Purkinje cell (primary cell): ENCODE measurements around the gene GOLGA8S. TPM values are rescaled to one million over a fixed set of nuclear protein-coding genes. Genes with fewer than 3 reads are reported as not detected.

ENCODE experiments used
- polyA plus RNA-seq: library from polyadenylated mRNA; unstranded; fragments of >200 nt; fragmentation: Nextera tagmentation; gene quantifications from 2 replicates; pipeline ENCODE4 v1.2.1, GENCODE V29; 2014

GOLGA8S gene, protein sequence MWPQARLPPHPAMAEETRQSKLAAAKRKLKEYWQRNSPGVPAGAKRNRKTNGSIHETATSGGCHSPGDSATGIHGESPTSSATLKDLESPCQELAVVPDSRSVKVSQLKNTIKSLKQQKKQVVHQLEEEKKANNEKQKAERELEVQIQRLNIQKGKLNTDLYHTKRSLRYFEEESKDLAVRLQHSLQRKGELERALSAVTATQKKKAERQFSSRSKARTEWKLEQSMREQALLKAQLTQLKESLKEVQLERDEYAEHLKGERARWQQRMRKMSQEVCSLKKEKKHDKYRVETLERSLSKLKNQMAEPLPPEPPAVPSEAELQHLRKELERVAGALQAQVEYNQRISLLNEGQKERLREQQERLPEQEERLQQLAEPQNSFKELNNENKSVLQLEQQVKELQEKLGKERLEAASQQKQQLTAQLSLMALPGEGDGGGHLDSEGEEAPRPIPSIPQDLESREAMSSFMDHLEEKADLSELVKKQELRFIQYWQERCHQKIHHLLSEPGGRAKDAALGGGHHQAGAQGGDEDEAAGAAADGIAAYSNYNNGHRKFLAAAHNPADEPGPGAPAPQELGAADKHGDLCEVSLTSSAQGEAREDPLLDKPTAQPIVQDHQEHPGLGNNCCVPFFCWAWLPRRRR
- polyA plus RNA-seq: 0.19 and 0.53 TPM in 2 replicates

DNA sequence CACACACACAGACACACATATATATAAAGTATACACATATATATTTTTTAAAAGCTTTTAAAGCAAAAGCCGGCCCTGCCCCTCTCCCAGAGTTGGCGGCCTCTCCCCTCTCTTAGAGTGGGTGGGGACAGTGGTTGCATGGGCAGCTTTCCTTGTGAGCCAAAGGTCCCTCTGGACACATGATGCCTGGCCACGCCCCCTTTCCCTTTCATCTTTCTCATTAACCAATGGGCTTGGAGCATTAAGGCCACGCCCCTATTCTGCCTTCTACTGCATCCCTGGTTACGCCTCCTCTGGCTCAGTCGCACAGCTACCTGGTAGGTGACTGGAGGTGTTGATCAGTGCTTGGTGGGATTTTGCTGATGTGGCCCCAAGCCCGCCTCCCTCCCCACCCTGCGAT, at the start of gene GOLGA8S:
Gene GOLGA8S, plus strand, starts transcription at position 301 of the 400 bp plus-strand sequence. Its CDS starts 62 bp downstream, at position 363.

DNA sequence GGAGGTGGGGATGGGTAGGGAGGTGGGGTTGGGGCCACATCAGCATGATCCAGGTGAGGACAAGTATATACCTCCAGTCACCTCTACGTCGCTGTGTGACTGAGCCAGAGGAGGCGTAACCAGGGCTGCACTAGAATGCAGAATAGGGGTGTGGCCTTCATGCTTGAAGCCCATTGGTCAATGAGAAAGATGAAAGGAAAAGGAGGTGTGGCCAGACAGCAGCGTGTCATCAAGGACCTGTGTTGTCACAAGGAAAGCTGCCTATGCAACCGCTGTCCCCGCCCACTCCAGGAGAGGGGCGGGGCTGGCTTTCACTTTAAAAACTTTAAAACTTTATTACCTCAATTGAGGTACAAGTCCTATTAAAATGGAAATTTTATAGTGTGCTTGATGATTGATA, 20.5 kb upstream of the GOLGA8S start, which contains the start of gene GOLGA6L26:
Gene GOLGA6L26, minus strand, starts transcription at position 101 of the 400 bp plus-strand sequence. Its CDS starts 61 bp downstream, at position 40.

Other genes with a start within 250 kb of the GOLGA8S start
- gene GOLGA6L1, start 217.9 kb upstream of the GOLGA8S start, polyA plus RNA-seq: not detected in 2 replicates
- not detected in 2 replicates for gene GOLGA6L26, start 20.6 kb upstream of the GOLGA8S start, polyA plus RNA-seq
- gene GOLGA6L2, start 92.5 kb downstream of the GOLGA8S start, polyA plus RNA-seq: not detected in 2 replicates
- gene MKRN3, start 210.9 kb downstream of the GOLGA8S start, polyA plus RNA-seq: 6.7 and 14.7 TPM in 2 replicates